Measurements from ENCODE around the gene PTHLH. TPM values are rescaled to one million over a fixed set of nuclear protein-coding genes. Genes with fewer than 3 reads are reported as not detected.

Gene PTHLH
- total RNA-seq, 1 experiment from 2014 or later = 3.9 TPM

- in situ Hi-C loops (cut with HindIII; ENCODE audit: low pct_unique_long_range_greater_than_20kb, low sequenced_read_pairs) = no loop called here
Measured at GRCh38 chr12:27981874-27982273, 9.3 kb upstream of the PTHLH start.

GRCh38 chr12:27979145-27979544, 6.6 kb upstream of the PTHLH start:
- no peak for DNase-seq (ENCODE audit: low read depth)
- in situ Hi-C loops (cut with HindIII; ENCODE audit: low pct_unique_long_range_greater_than_20kb, low sequenced_read_pairs) = no loop called here

More at GRCh38 chr12:27981874-27982273, 9.3 kb upstream of the PTHLH start:
- DNase-seq (ENCODE audit: low read depth) = peak; percentile 34

- in situ Hi-C loops (cut with HindIII; ENCODE audit: low pct_unique_long_range_greater_than_20kb, low sequenced_read_pairs) = no loop called here
- no peak for DNase-seq (ENCODE audit: low read depth)
Measured at GRCh38 chr12:27975222-27976136, 2.9 kb upstream of the PTHLH start.

- DNase-seq (ENCODE audit: low read depth) = no peak
- in situ Hi-C loops (cut with HindIII; ENCODE audit: low pct_unique_long_range_greater_than_20kb, low sequenced_read_pairs) = no loop called here
Measured at GRCh38 chr12:27974735-27975221, 2.2 kb upstream of the PTHLH start.

- no peak for DNase-seq (ENCODE audit: low read depth)
- in situ Hi-C loops (cut with HindIII; ENCODE audit: low pct_unique_long_range_greater_than_20kb, low sequenced_read_pairs) = no loop called here
Measured at GRCh38 chr12:27973487-27973890, 956 bp upstream of the PTHLH start.

- DNase-seq (ENCODE audit: low read depth) = no peak
- in situ Hi-C loops (cut with HindIII; ENCODE audit: low pct_unique_long_range_greater_than_20kb, low sequenced_read_pairs) = no loop called here
Measured at GRCh38 chr12:27971606-27972005, 927 bp downstream of the PTHLH start.

GRCh38 chr12:27971121-27971489, 1.4 kb downstream of the PTHLH start:
- no peak for DNase-seq (ENCODE audit: low read depth)
- in situ Hi-C loops (cut with HindIII; ENCODE audit: low pct_unique_long_range_greater_than_20kb, low sequenced_read_pairs) = no loop called here

- in situ Hi-C loops (cut with HindIII; ENCODE audit: low pct_unique_long_range_greater_than_20kb, low sequenced_read_pairs) = no loop called here
- DNase-seq (ENCODE audit: low read depth) = peak; percentile 31
Measured at GRCh38 chr12:27970401-27971120, 2.0 kb downstream of the PTHLH start.

GRCh38 chr12:27969624-27970400, 2.7 kb downstream of the PTHLH start:
- in situ Hi-C loops (cut with HindIII; ENCODE audit: low pct_unique_long_range_greater_than_20kb, low sequenced_read_pairs) = no loop called here
- DNase-seq (ENCODE audit: low read depth) = peak; percentile 77

- in situ Hi-C loops (cut with HindIII; ENCODE audit: low pct_unique_long_range_greater_than_20kb, low sequenced_read_pairs) = no loop called here
- peak; percentile 49 for DNase-seq (ENCODE audit: low read depth)
Measured at GRCh38 chr12:27968972-27969623, 3.4 kb downstream of the PTHLH start.

GRCh38 chr12:27967551-27968054, 4.9 kb downstream of the PTHLH start:
- in situ Hi-C loops (cut with HindIII; ENCODE audit: low pct_unique_long_range_greater_than_20kb, low sequenced_read_pairs) = no loop called here
- DNase-seq (ENCODE audit: low read depth) = peak; percentile 35

- in situ Hi-C loops (cut with HindIII; ENCODE audit: low pct_unique_long_range_greater_than_20kb, low sequenced_read_pairs) = no loop called here
- DNase-seq (ENCODE audit: low read depth) = peak; percentile 84
Measured at GRCh38 chr12:27966870-27967269, 5.7 kb downstream of the PTHLH start.

- peak; percentile 28 for DNase-seq (ENCODE audit: low read depth)
- in situ Hi-C loops (cut with HindIII; ENCODE audit: low pct_unique_long_range_greater_than_20kb, low sequenced_read_pairs) = no loop called here
Measured at GRCh38 chr12:27965966-27966365, 6.6 kb downstream of the PTHLH start.

GRCh38 chr12:27965411-27965810, 7.1 kb downstream of the PTHLH start:
- peak; percentile 64 for DNase-seq (ENCODE audit: low read depth)
- in situ Hi-C loops (cut with HindIII; ENCODE audit: low pct_unique_long_range_greater_than_20kb, low sequenced_read_pairs) = no loop called here

- peak; percentile 62 for DNase-seq (ENCODE audit: low read depth)
- in situ Hi-C loops (cut with HindIII; ENCODE audit: low pct_unique_long_range_greater_than_20kb, low sequenced_read_pairs) = no loop called here
Measured at GRCh38 chr12:27964123-27964522, 8.4 kb downstream of the PTHLH start.

GRCh38 chr12:27960821-27961220, 11.7 kb downstream of the PTHLH start:
- in situ Hi-C loops (cut with HindIII; ENCODE audit: low pct_unique_long_range_greater_than_20kb, low sequenced_read_pairs) = no loop called here
- no peak for DNase-seq (ENCODE audit: low read depth)

GRCh38 chr12:27958675-27959074, 13.9 kb downstream of the PTHLH start:
- in situ Hi-C loops (cut with HindIII; ENCODE audit: low pct_unique_long_range_greater_than_20kb, low sequenced_read_pairs) = no loop called here
- DNase-seq (ENCODE audit: low read depth) = no peak

GRCh38 chr12:27957366-27957765, 15.2 kb downstream of the PTHLH start:
- in situ Hi-C loops (cut with HindIII; ENCODE audit: low pct_unique_long_range_greater_than_20kb, low sequenced_read_pairs) = no loop called here
- DNase-seq (ENCODE audit: low read depth) = no peak

All from Caki2 (cell line).